GM23248 (cell line): Measurements from ENCODE around the gene CARMIL1.

Experiments used
- EZH2 ChIP-seq: fragments of 200-600 bp; sonication (generic); IDR thresholded peaks from 2 replicates; pipeline ENCODE4 v1.6.1; 2018; ENCODE audit warnings: antibody characterized with exemption, mild to moderate bottlenecking; ENCODE audit not compliant: insufficient read depth, poor library complexity, severe bottlenecking
- EZH2phosphoT487 ChIP-seq: fragments of 200-600 bp; sonication (generic); IDR thresholded peaks from 2 replicates; pipeline ENCODE4 v1.6.1; 2018; ENCODE audit warnings: antibody characterized with exemption, moderate library complexity, mild to moderate bottlenecking, low read depth; ENCODE audit not compliant: insufficient read depth

DNA sequence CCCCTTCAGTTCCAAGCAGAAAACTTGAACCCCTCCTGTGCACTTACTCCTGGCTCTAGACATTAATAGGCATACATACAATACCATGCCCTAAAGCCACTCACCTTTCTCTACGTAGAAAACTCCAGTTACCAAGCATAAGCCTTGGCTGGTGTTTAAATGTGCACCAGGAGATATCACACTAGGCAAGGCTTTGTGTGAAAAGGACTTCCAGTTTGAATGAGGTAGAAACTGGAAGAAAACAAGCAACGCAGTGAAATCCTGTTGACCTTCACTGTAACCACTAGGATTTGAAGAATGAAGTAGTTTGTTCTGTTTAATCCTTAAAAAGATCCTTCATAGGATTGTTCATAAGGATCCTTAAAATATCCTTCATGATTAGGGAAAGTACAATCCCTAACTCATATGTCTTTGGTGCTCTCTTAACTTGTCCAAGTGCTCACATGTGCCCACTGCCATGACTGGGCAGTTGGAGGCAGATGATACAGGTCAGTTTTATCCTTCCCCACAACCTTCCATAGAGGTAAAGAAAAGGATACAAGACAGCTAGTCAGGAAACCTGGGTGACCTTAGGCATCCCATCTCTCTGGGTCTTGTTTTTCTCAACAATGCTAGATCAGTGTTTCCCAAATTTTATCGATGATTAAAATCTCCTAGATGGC is 363.6 kb downstream of the CARMIL1 start:
- TF ChIP-seq EZH2phosphoT487: no peak
- TF ChIP-seq EZH2: no peak
